Subcutaneous abdominal adipose tissue (tissue), 5 donors: ENCODE data around the gene KIF19.

ENCODE experiments used
- H3K27ac ChIP-seq: one replicate; pipeline ENCODE4 v1.7.0; 2013; ENCODE audit warnings: low read depth, mild to moderate bottlenecking, inconsistent platforms, low read length, moderate library complexity
- H3K27me3 ChIP-seq, 5 donors: one replicate each; pipeline ENCODE4 v1.7.0; 2013; ENCODE audit warnings: low read length in 5 of 5, inconsistent platforms in 1 of 5; ENCODE audit not compliant: control insufficient read depth in 5 of 5, insufficient read depth in 4 of 5
- H3K36me3 ChIP-seq, 5 donors: one replicate each; pipeline ENCODE4 v1.7.0; 2013; ENCODE audit warnings: low read length in 5 of 5; ENCODE audit not compliant: control insufficient read depth in 5 of 5, insufficient read depth in 5 of 5
- H3K4me1 ChIP-seq, 5 donors: one replicate each; pipeline ENCODE4 v1.7.0; 2013; ENCODE audit warnings: low read length in 5 of 5, mild to moderate bottlenecking in 3 of 5, moderate library complexity in 1 of 5; ENCODE audit not compliant: control insufficient read depth in 5 of 5, insufficient read depth in 5 of 5
- H3K4me3 ChIP-seq, 5 donors: one replicate each; pipeline ENCODE4 v1.7.0; 2013; ENCODE audit warnings: low read length in 5 of 5, low read depth in 1 of 5
- H3K9ac ChIP-seq, 5 donors: one replicate each; pipeline ENCODE4 v1.7.0; 2013; ENCODE audit warnings: low read length in 5 of 5, mild to moderate bottlenecking in 4 of 5, moderate library complexity in 3 of 5
- H3K9me3 ChIP-seq, 5 donors: one replicate each; pipeline ENCODE4 v1.7.0; 2013; ENCODE audit warnings: low read length in 5 of 5; ENCODE audit not compliant: control insufficient read depth in 5 of 5
- donor health status: healthy.
- donor health status: healthy.
- donor health status: healthy.
- donor health status: healthy.
- donor health status: healthy.

The KIF19 gene

DNA sequence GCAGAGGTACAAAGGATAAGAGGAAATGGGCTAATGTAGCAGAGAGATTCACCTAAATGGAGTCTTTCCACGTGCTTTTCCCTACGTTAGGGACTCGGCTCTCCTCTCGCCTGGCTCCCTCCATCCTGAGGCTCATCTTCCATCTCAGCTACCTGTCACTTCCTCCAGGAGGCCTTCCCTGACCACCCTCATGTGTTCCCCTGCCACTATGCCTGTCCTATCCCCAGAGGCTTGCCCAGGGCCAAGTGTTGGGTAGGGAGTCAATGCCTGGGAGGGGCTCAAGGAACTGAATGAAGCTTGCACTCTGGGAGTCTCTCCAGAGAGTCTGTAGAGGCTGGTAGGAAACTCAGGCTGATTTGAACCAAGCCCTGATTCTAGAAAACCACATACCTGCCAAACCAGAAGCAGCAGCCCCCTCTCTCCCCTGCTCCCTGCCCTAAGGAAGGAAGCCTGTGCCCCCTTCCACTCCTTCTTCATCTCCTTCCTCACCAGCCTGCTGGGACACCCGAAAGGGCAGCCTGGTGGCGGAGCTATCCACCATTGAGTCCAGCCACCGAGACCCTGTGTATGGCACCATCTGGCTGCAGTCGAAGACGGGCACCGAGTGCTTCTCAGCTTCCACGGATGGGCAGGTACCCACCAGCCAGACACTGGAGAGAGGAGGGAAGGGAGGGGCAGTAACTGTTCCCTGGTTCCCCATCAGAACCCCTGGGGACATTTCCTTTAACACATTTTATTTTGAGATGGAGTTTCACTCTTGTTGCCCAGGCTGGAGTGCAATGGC is 26.6 kb upstream of the KIF19 start:
- peaks cover 3 to 12% (median 9%) of the 10 kb centered on the region in 5 donors for H3K4me1 ChIP-seq
- no peak overlapping the region for H3K9ac ChIP-seq
- H3K4me3 ChIP-seq, result no peak overlapping the region
- no peaks in the 10 kb centered on the region for H3K36me3 ChIP-seq
- peaks cover 0 to 7% (median 0%) of the 10 kb centered on the region in 5 donors for H3K27me3 ChIP-seq
- peaks cover 0 to 3% (median under 1%) of the 10 kb centered on the region in 5 donors for H3K9me3 ChIP-seq
- no peak overlapping the region for H3K27ac ChIP-seq

DNA sequence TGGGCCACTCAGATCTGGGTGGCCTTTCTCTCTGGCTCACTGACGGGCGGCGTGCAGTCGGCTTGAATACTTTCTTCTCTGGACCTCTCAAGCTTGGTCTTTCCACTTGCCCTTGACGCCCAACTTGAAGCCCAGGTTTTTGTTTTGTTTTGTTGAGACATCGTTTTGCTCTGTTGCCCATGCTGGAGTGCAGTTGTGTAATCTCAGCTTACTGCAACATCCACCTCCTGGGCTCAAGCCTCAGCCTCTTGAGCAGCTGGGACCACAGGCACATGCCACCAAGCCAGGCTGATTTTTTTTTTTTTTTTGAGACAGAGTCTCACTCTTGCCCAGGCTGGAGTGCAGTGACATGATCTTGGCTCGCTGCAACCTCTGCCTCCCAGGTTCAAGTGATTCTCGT is 22.7 kb upstream of the KIF19 start:
- Histone ChIP-seq H3K27me3 (peaks cover 0 to 7% (median 0%) of the 10 kb centered on the region in 5 donors), H3K9me3 (peaks cover 0 to 13% (median 9%) of the 10 kb centered on the region in 5 donors), H3K27ac (no peak overlapping the region)

DNA sequence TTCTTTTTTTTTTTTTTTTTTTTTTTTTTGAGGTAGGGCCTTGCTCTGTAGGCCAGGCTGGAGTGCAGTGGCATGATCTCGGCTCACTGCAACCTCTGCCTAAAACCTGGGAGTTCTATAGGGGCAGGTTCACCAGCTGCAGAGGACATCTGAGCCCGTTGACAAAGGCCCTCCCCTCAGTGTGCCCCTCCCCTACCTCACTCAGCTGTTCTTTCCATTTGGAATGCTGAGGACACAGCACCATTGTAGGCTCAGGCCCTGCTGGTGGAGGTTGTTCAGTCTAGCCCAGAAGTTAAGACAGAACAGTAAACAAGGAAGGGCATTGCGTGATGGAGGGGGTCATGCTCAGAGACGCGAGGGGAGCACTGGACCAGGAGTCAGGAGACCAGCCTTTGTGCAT is 21.8 kb upstream of the KIF19 start:
- H3K36me3 ChIP-seq, result no peaks in the 10 kb centered on the region

More for the DNA sequence above, 22.7 kb upstream of the KIF19 start:
- H3K4me3 ChIP-seq, result no peak overlapping the region
- H3K4me1 ChIP-seq, result peaks cover 0 to 10% (median 0%) of the 10 kb centered on the region in 5 donors
- no peak overlapping the region for H3K9ac ChIP-seq
- no peaks in the 10 kb centered on the region for H3K36me3 ChIP-seq

DNA sequence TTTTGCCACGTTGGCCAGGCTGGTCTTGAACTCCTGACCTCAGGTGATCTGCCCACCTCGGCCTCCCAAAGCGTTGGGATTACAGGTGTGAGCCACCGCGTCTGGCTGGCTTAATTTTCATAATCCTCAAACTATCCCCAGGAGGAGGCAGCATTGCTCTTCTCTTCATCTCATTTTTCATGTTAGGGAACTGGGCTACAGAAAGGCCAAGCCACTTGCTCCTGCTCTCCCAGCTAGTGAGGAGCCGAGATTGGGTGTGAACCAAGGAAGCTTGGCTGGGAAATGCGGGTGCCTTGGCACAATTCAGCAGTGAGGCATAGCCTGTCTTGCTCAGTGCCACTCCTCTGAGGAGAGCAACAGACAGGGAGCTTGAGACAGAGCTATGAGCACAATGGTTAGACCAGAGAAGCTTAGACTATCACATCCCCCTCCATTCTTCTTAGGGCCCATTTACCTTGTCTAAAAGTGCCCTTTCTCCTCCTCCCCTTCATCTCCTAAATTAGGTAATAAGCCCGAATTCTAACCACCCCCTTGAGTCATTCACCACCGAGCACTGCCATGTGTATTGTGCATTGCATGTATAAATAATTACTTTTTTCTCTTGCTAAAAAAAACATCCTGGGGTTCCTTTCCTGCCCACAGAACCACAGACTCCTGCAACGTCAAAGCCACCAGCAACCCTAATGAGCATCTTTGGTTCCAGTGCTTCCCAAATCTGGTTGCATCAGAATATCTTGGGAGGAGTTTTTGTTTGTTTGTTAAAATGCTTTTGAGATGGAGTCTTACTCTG is 20.0 kb upstream of the KIF19 start:
- Histone ChIP-seq H3K36me3 (no peaks in the 10 kb centered on the region), H3K27me3 (peaks cover 0 to 9% (median 5%) of the 10 kb centered on the region in 5 donors), H3K4me3 (no peak overlapping the region), H3K4me1 (peaks cover 0 to 10% (median 0%) of the 10 kb centered on the region in 5 donors), H3K9me3 (peaks cover 0 to 13% (median 9%) of the 10 kb centered on the region in 5 donors), H3K9ac (no peak overlapping the region), H3K27ac (no peak overlapping the region)

More for the DNA sequence above, 21.8 kb upstream of the KIF19 start:
- no peak overlapping the region for H3K27ac ChIP-seq
- H3K4me3 ChIP-seq, result no peak overlapping the region
- peaks cover 0 to 7% (median 3%) of the 10 kb centered on the region in 5 donors for H3K27me3 ChIP-seq
- H3K4me1 ChIP-seq, result peaks cover 0 to 11% (median 0%) of the 10 kb centered on the region in 5 donors
- peaks cover 0 to 13% (median 9%) of the 10 kb centered on the region in 5 donors for H3K9me3 ChIP-seq
- no peak overlapping the region for H3K9ac ChIP-seq

DNA sequence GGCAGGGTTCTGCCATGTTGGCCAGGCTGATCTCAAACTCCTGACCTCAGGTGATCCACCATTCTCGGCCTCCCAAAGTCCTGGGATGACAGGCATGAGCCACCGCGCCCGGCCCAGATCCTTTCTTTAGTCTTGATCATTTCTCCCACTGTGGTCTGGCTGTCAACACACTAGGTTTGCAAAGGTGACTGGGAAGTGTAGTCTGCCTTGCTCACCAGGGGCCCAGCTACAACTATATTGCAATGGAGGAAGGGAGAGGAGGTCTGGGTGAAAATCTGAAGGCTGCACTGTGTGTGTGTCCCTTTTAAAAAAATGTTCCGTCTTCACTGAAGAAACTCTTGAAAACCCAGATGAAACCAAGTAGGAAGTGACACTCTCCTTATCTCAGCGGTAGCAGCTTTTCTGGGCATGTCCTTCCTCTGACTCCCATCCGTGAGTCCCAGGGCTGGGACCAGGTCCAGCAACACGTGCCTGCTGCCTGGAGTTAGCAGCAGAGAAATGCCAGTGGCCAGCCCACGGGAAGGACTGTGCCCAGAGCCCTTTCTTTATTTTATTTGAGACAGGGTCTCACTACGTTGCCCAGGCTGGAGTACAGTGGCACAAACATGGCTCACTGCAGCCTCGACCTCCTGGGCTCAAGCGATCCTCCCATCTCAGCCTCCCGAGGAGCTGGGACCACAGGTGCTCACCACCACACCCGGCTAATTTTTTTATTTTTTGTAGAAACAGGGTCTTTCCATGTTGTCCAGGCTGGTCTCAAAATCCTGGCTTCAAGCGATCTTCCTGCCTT is 17.8 kb upstream of the KIF19 start:
- H3K36me3 ChIP-seq, result no peaks in the 10 kb centered on the region
- H3K9ac ChIP-seq, result no peak overlapping the region
- no peak overlapping the region for H3K4me3 ChIP-seq
- peaks cover 0 to 18% (median 12%) of the 10 kb centered on the region in 5 donors for H3K9me3 ChIP-seq
- H3K4me1 ChIP-seq, result peaks cover 0 to 9% (median 0%) of the 10 kb centered on the region in 5 donors
- H3K27ac ChIP-seq, result no peak overlapping the region
- H3K27me3 ChIP-seq, result peaks cover 0 to 9% (median 5%) of the 10 kb centered on the region in 5 donors

DNA sequence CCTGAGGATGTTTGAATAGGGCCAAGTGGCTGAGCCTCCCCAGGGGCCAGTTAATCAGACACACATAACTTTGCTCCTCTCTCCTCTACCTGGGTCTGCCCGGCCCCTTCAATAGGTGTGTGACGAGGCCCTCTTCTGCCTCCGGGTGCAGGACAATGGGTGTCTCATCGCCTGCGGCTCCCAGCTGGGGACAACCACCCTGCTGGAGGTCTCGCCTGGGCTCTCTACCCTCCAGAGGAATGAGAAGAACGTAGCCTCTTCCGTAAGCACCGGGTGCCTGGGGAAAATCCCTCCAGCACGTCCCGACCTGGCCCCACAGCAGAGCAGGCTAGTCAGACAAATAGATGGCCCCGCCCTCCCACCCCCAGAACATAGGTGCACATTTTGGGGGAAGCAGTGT is 16.1 kb upstream of the KIF19 start:
- H3K9me3 ChIP-seq, result peaks cover 0 to 10% (median 7%) of the 10 kb centered on the region in 5 donors
- H3K9ac ChIP-seq, result no peak overlapping the region
- H3K27ac ChIP-seq, result no peak overlapping the region
- peaks cover 0 to 9% (median 0%) of the 10 kb centered on the region in 5 donors for H3K4me1 ChIP-seq
- H3K4me3 ChIP-seq, result no peak overlapping the region
- no peaks in the 10 kb centered on the region for H3K36me3 ChIP-seq
- peaks cover 3 to 11% (median 6%) of the 10 kb centered on the region in 5 donors for H3K27me3 ChIP-seq

DNA sequence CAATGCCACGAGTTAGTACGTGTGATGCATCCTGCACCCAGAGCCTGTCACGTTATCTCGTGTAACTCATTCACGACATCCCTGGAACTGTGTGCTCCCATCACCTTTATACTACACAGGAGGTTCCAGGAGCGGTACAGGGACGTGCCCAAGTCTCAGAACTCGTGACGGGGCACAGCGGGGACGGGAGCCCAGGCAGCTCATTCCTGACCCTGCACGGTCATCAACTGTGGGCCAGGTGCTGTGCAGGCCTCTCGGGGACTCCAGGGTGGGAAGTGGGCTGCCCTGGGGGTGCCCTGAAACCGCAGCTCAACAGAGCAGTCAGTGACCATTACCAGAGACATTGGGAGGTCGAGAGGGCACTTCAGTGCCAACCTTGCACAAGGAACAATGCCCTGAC is 11.1 kb upstream of the KIF19 start:
- no peak overlapping the region for H3K27ac ChIP-seq

DNA sequence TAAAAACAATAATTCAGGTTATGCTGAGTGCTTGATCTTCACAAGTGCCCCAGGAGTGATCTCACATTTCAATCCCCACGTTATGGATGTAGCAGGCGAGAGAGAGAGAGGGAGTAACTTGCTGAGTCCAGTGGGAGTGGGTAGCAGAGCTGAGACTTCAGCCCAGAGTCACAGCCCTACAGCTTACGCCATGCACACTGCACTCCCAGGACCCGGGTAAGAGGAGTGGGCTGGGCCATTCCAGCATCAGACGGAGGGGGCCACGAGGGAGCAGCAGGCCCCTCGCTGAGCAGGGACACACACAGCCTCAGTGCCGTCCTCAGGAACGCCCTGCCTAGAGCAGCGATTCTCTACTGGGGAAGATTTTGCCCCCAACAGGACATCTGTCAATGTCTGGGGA is 9.8 kb upstream of the KIF19 start:
- Histone ChIP-seq H3K27me3 (peaks cover 0 to 6% (median 3%) of the 10 kb centered on the region in 5 donors), H3K27ac (no peak overlapping the region), H3K9me3 (peaks cover 0 to 6% (median 2%) of the 10 kb centered on the region in 5 donors), H3K4me3 (no peak overlapping the region), H3K9ac (no peak overlapping the region), H3K4me1 (peaks cover 0 to 10% (median 0%) of the 10 kb centered on the region in 5 donors), H3K36me3 (no peaks in the 10 kb centered on the region)

More for the DNA sequence above, 11.1 kb upstream of the KIF19 start:
- Histone ChIP-seq H3K4me1 (peaks cover 0 to 10% (median 0%) of the 10 kb centered on the region in 5 donors), H3K9me3 (peaks cover 0 to 6% (median 2%) of the 10 kb centered on the region in 5 donors), H3K9ac (no peak overlapping the region), H3K36me3 (no peaks in the 10 kb centered on the region), H3K27me3 (peaks cover 0 to 6% (median 3%) of the 10 kb centered on the region in 5 donors), H3K4me3 (no peak overlapping the region)

DNA sequence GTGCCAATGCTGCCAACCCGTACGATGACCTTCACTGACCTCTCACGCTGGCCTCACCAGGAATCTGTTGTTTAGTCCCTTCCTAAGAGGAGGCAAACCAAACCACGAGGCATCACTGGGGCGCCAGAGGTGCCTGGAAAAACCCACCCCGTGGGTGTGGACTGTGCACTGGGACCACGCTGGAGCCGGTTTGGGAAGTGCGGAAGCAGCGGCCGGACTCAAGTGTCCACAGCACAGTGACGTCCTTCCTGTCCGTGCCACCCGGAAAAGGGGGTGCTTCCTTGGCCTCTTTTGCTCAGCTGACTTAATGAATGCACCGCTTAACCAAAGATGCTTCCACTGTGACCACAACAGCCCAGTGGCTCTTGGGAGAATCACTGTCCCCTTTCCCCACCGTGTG is 9.0 kb upstream of the KIF19 start:
- no peaks in the 10 kb centered on the region for H3K36me3 ChIP-seq
- H3K4me3 ChIP-seq, result peak overlapping the region in 1 of 5 donors; percentile 24
- H3K9ac ChIP-seq, result no peak overlapping the region
- H3K4me1 ChIP-seq, result peaks cover 0 to 10% (median 0%) of the 10 kb centered on the region in 5 donors
- peaks cover 0 to 6% (median 3%) of the 10 kb centered on the region in 5 donors for H3K27me3 ChIP-seq
- H3K9me3 ChIP-seq, result peaks cover 0 to 6% (median 2%) of the 10 kb centered on the region in 5 donors
- H3K27ac ChIP-seq, result no peak overlapping the region
